Measurements from ENCODE around the gene MSL2. TPM values are rescaled to one million over a fixed set of nuclear protein-coding genes. Genes with fewer than 3 reads are reported as not detected.
A peak's percentile ranks its signal among the peaks of the same experiment; 100 is the strongest.
"Not testable (repeated sequence)": the region's sequence is repeated elsewhere in the genome, so short reads cannot be mapped to it uniquely, and the experiment has no call there.

MSL2 gene
- 11.3 and 13.1 TPM in 2 replicates for total RNA-seq (2014; rRNA removed; shearing (Covaris generic))
- 2.6 and 9.4 TPM in 2 replicates for polyA plus RNA-seq (2014; cell fraction: nucleus; rRNA removed)

- no peak for DNase-seq (ENCODE audit: extremely low read depth, low read depth)
Observed at GRCh38 chr3:136196064-136196400, at the start of gene MSL2. Gene MSL2 (minus strand): TSS chr3:136196335. CDS start chr3:136195113, 1,222 bp downstream.

GRCh38 chr3:136245691-136246090, 49.6 kb upstream of the MSL2 start:
- DNase-seq (ENCODE audit: extremely low read depth, low read depth), result no peak

GRCh38 chr3:136239094-136239493, 43.0 kb upstream of the MSL2 start:
- DNase-seq (ENCODE audit: extremely low read depth, low read depth), result no peak

- DNase-seq (ENCODE audit: extremely low read depth, low read depth), result no peak
Observed at GRCh38 chr3:136237961-136238649, 42.0 kb upstream of the MSL2 start.

- DNase-seq (ENCODE audit: extremely low read depth, low read depth), result no peak
Observed at GRCh38 chr3:136237103-136237502, 41.0 kb upstream of the MSL2 start.

GRCh38 chr3:136236109-136236508, 40.0 kb upstream of the MSL2 start:
- DNase-seq (ENCODE audit: extremely low read depth, low read depth), result no peak

- DNase-seq (ENCODE audit: extremely low read depth, low read depth), result no peak
Observed at GRCh38 chr3:136235545-136235944, 39.4 kb upstream of the MSL2 start.

GRCh38 chr3:136232413-136232812, 36.3 kb upstream of the MSL2 start:
- no peak for DNase-seq (ENCODE audit: extremely low read depth, low read depth)

- not testable (repeated sequence) for DNase-seq (ENCODE audit: extremely low read depth, low read depth)
Observed at GRCh38 chr3:136222746-136223145, 26.6 kb upstream of the MSL2 start.

- DNase-seq (ENCODE audit: extremely low read depth, low read depth), result no peak
Observed at GRCh38 chr3:136211547-136211946, 15.4 kb upstream of the MSL2 start.

GRCh38 chr3:136209921-136210320, 13.8 kb upstream of the MSL2 start:
- DNase-seq (ENCODE audit: extremely low read depth, low read depth), result no peak

- no peak for DNase-seq (ENCODE audit: extremely low read depth, low read depth)
Observed at GRCh38 chr3:136207489-136208115, 11.5 kb upstream of the MSL2 start.

- DNase-seq (ENCODE audit: extremely low read depth, low read depth), result not testable (repeated sequence)
Observed at GRCh38 chr3:136199219-136199618, 3.1 kb upstream of the MSL2 start.

- not testable (repeated sequence) for DNase-seq (ENCODE audit: extremely low read depth, low read depth)
Observed at GRCh38 chr3:136198462-136199078, 2.4 kb upstream of the MSL2 start.

GRCh38 chr3:136197159-136197793, 1.1 kb upstream of the MSL2 start:
- no peak for DNase-seq (ENCODE audit: extremely low read depth, low read depth)

- peak; percentile 99 for DNase-seq (ENCODE audit: extremely low read depth, low read depth)
Observed at GRCh38 chr3:136196401-136197158, 445 bp upstream of the MSL2 start.

GRCh38 chr3:136195258-136196063, 674 bp downstream of the MSL2 start:
- DNase-seq (ENCODE audit: extremely low read depth, low read depth), result peak; percentile 51

GRCh38 chr3:136194409-136195257, 1.5 kb downstream of the MSL2 start:
- DNase-seq (ENCODE audit: extremely low read depth, low read depth), result no peak
